IMR-90 (cell line): ENCODE measurements around the gene MEIS3. TPM values are rescaled to one million over a fixed set of nuclear protein-coding genes. Genes with fewer than 3 reads are reported as not detected.
A peak's percentile ranks its signal among the peaks of the same experiment; 100 is the strongest.

Source experiments
- ATAC-seq: fragments of 200-7000 bp; cut with Tn5 transposase; 2 replicates; pipeline ENCODE4 v1.9.1; 2020; ENCODE audit warnings: low read depth, mild to moderate bottlenecking, moderate library complexity
- BruUV-seq: library from RNA; stranded (reverse); fragments of 400-500 nt; replicated peaks from 2 replicates; lab custom pipeline; 2021; lab: Mats Ljungman, UMichigan
- CTCF ChIA-PET: fragments of 300-600 bp; formaldehyde crosslinking; extraction: SDS; loops from one replicate; lab custom pipeline; 2021; ENCODE audit warnings: antibody characterized with exemption; lab: Yijun Ruan, JAX
- POLR2A ChIA-PET: fragments of 300-600 bp; sonication (Branson Sonifier 250); formaldehyde crosslinking; loops from one replicate; lab custom pipeline; 2022; ENCODE audit warnings: antibody characterized with exemption; ENCODE audit not compliant: unreplicated experiment; lab: Charles Lee
- DNase-seq: peaks from one replicate; pipeline ENCODE4 v3.0.0; 2013
- H2AFZ ChIP-seq: replicated peaks from 2 replicates; pipeline ENCODE3; 2013; ENCODE audit warnings: low read length, mild to moderate bottlenecking; ENCODE audit not compliant: poor library complexity
- H2AK5ac ChIP-seq: 2 replicates; pipeline ENCODE4 v1.6.1; 2013; ENCODE audit warnings: low read depth, low read length, inconsistent platforms
- H2AK9ac ChIP-seq: replicated peaks from 2 replicates; pipeline ENCODE3; 2013; ENCODE audit warnings: mild to moderate bottlenecking, low read depth, low read length, moderate library complexity; ENCODE audit not compliant: poor library complexity
- H2BK120ac ChIP-seq: 2 replicates; pipeline ENCODE4 v1.6.1; 2013; ENCODE audit warnings: low read depth, low read length, inconsistent platforms
- H2BK15ac ChIP-seq: 3 replicates; pipeline ENCODE4 v1.6.1; 2013; ENCODE audit warnings: low read depth, low read length, inconsistent platforms
- H2BK20ac ChIP-seq: 2 replicates; pipeline ENCODE4 v1.6.1; 2013; ENCODE audit warnings: low read depth, mild to moderate bottlenecking, inconsistent platforms, low read length, moderate library complexity
- H2BK5ac ChIP-seq: 2 replicates; pipeline ENCODE4 v1.6.1; 2013; ENCODE audit warnings: mild to moderate bottlenecking, low read depth, low read length, inconsistent platforms; ENCODE audit not compliant: poor library complexity, severe bottlenecking
- H3K14ac ChIP-seq: replicated peaks from 2 replicates; pipeline ENCODE4 v1.6.1; 2013; ENCODE audit warnings: low read depth, low read length, inconsistent platforms
- H3K18ac ChIP-seq: 2 replicates; pipeline ENCODE4 v1.6.1; 2013; ENCODE audit warnings: low read depth, low read length, control low read depth
- H3K23ac ChIP-seq: 2 replicates; pipeline ENCODE4 v1.6.1; 2013; ENCODE audit warnings: low read depth, low read length, inconsistent platforms
- H3K27ac ChIP-seq: 2 replicates; pipeline ENCODE4 v1.5.1; 2013; ENCODE audit warnings: mild to moderate bottlenecking, control low read depth, low read length; ENCODE audit not compliant: insufficient read depth
- H3K27me3 ChIP-seq: 2 replicates; pipeline ENCODE4 v1.6.1; 2013; ENCODE audit warnings: low read length; ENCODE audit not compliant: control insufficient read depth, insufficient read depth
- H3K36me3 ChIP-seq: 2 replicates; pipeline ENCODE4 v1.6.1; 2013; ENCODE audit warnings: low read length, mixed read lengths; ENCODE audit not compliant: control insufficient read depth, insufficient read depth
- H3K4ac ChIP-seq: 2 replicates; pipeline ENCODE4 v1.6.1; 2013; ENCODE audit warnings: low read depth, low read length, inconsistent platforms
- H3K4me1 ChIP-seq: 2 replicates; pipeline ENCODE4 v1.6.1; 2013; ENCODE audit warnings: low read length, mixed read lengths; ENCODE audit not compliant: control insufficient read depth, insufficient read depth
- H3K4me2 ChIP-seq: 2 replicates; pipeline ENCODE4 v1.6.1; 2013; ENCODE audit warnings: low read depth, mild to moderate bottlenecking, control low read depth, low read length, moderate library complexity
- H3K4me3 ChIP-seq: 2 replicates; pipeline ENCODE4 v1.5.1; 2013; ENCODE audit warnings: low read depth, mild to moderate bottlenecking, control low read depth, low read length, moderate library complexity; ENCODE audit not compliant: insufficient read depth
- H3K56ac ChIP-seq: 2 replicates; pipeline ENCODE4 v1.6.1; 2013; ENCODE audit warnings: low read length, inconsistent platforms; ENCODE audit not compliant: insufficient read depth; ENCODE audit errors: extremely low read depth
- H3K79me1 ChIP-seq, 2 experiments: 2 replicates each; pipeline ENCODE4 v1.6.1; 2013; ENCODE audit warnings: low read length in 2 of 2, inconsistent platforms in 1 of 2, low read depth in 1 of 2
- H3K9ac ChIP-seq: 2 replicates; pipeline ENCODE4 v1.6.1; 2013; ENCODE audit warnings: low read depth, low read length, control low read depth
- H3K9me1 ChIP-seq: 2 replicates; pipeline ENCODE4 v1.6.1; 2013; ENCODE audit warnings: low read length, inconsistent platforms; ENCODE audit not compliant: insufficient read depth
- H3K9me3 ChIP-seq: 2 replicates; pipeline ENCODE4 v1.6.1; 2013; ENCODE audit warnings: low read length; ENCODE audit not compliant: control insufficient read depth, insufficient read depth
- H4K20me1 ChIP-seq: 2 replicates; pipeline ENCODE4 v1.6.1; 2013; ENCODE audit warnings: low read length, inconsistent platforms; ENCODE audit not compliant: insufficient read depth
- H4K5ac ChIP-seq: 2 replicates; pipeline ENCODE4 v1.6.1; 2013; ENCODE audit warnings: mild to moderate bottlenecking, low read depth, low read length, control low read depth
- H4K8ac ChIP-seq, 2 experiments: 2 replicates each; pipeline ENCODE4 v1.6.1; 2013; ENCODE audit warnings: low read depth in 2 of 2, low read length in 2 of 2, control low read depth in 1 of 2, inconsistent platforms in 1 of 2
- H4K91ac ChIP-seq: 2 replicates; pipeline ENCODE4 v1.6.1; 2013; ENCODE audit warnings: low read depth, low read length, inconsistent platforms; ENCODE audit not compliant: insufficient read depth
- CEBPB ChIP-seq: IDR thresholded peaks from 2 replicates; pipeline ENCODE4 v1.6.1; 2012; ENCODE audit warnings: low read depth, low read length, improper control_type of control experiment
- MAFK ChIP-seq: IDR thresholded peaks from 2 replicates; pipeline ENCODE4 v1.6.1; 2012; ENCODE audit warnings: low read depth, low read length, improper control_type of control experiment
- NFE2L2 ChIP-seq: fragments of 150-350 bp; IDR thresholded peaks from 2 replicates; pipeline ENCODE4 v1.6.1; 2016; ENCODE audit warnings: low read depth, mild to moderate bottlenecking, low read length
- WGBS, 2 experiments: methylation state at CpG; one replicate each; pipeline versions ENCODE4 v1.1.5 to v1.1.7; 2013; ENCODE audit warnings: missing lambda C conversion rate in 2 of 2; ENCODE audit not compliant: insufficient read length in 1 of 2; ENCODE audit errors: extremely low coverage in 2 of 2; 5-methylcytosine and 5-hydroxymethylcytosine counted together
- dilution Hi-C: fragments of 300-500 bp; cut with HindIII; formaldehyde crosslinking; loops from one replicate; pipeline ENCODE4 v1.14.3; 2018; ENCODE audit warnings: low sequenced_read_pairs; ENCODE audit not compliant: unreplicated experiment
- in situ Hi-C: fragments of 300-500 bp; cut with MboI; formaldehyde crosslinking; loops from 3 replicates; pipeline ENCODE4 v1.14.3; 2019; ENCODE audit warnings: low sequenced_read_pairs, inconsistent platforms, mixed read lengths
- intact Hi-C: fragments of 100-400 bp; cut with micrococcal nuclease; formaldehyde crosslinking; loops from 2 replicates; pipeline ENCODE4 v1.10.0; 2022
- polyA plus RNA-seq, 3 experiments: library from polyadenylated mRNA; depleted of rRNA; stranded (reverse); fragments of >200 nt; gene quantifications; 2 replicates each; pipeline ENCODE4 v1.2.3, GENCODE V29; 2012; ENCODE audit warnings: low replicate concordance in 1 of 3
- total RNA-seq: library from RNA; depleted of rRNA; stranded (reverse); fragments of >200 nt; gene quantifications from 2 replicates; pipeline ENCODE4 v1.2.3, GENCODE V29; 2012

The MEIS3 gene
- total and polyA plus RNA-seq, 2 of the 4 experiments (the other 2 are of a cell fraction) = 32.4 to 33.0 TPM

DNA sequence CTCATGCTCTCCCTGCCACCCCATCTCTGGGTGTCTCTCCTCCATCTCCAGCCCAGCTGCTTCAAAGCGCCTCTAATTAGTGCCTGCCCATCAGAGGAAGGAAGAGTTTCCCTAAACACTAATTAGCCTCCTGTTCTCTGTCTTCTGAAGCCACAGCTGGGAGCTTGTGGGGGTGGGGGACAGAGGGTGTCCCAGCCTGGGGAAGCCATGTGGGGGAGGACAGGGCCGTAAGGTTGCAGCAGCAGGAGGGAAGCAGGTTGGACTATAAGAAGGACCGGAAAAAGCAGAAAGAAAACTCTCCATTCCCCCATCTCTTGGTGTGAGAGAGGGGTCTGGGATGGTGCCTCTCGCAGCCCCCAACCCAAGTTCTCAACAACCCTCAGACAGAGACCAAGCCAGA lies 26.2 kb upstream of the MEIS3 start:
- in situ Hi-C loops = no loop called here
- Histone ChIP-seq H3K4me1 (peaks cover 2% of the 10 kb centered on the region; the same call in 1 of the 2 replicates), H3K23ac (0 out of 2 replicates have a peak overlapping the region, but pooled peaks have one; percentile 59), H3K36me3 (no peaks in the 10 kb centered on the region), H3K27ac (no peak overlapping the region), H2BK15ac (no peak overlapping the region), H4K20me1 (no peaks in the 10 kb centered on the region), H3K4me2 (no peak overlapping the region), H3K56ac (no peak overlapping the region), H3K4me3 (no peak overlapping the region), H3K9ac (no peak overlapping the region), H2AK5ac (no peak overlapping the region), H3K18ac (no peak overlapping the region), H3K27me3 (peaks cover 75% of the 10 kb centered on the region), H4K91ac (no peak overlapping the region), H2AFZ (no peak overlapping the region), H3K14ac (no peak overlapping the region), H3K79me1 (no peaks in the 10 kb centered on the region), H4K8ac (no peak overlapping the region), H3K4ac (no peak overlapping the region), H2AK9ac (no peak overlapping the region), H4K5ac (no peak overlapping the region), H2BK20ac (no peak overlapping the region), H2BK120ac (no peak overlapping the region), H3K9me3 (peaks cover 6% of the 10 kb centered on the region; the same call in 1 of the 2 replicates), H2BK5ac (no peak overlapping the region), H3K9me1 (no peaks in the 10 kb centered on the region)
- dilution Hi-C loops = no loop called here
- no CpG with 5 or more reads among the region's 4 CpGs for WGBS, 2 experiments
- DNase-seq = no peak
- intact Hi-C loops = no loop called here
- POLR2A ChIA-PET = no interaction called here
- CTCF ChIA-PET = interaction anchor here (0.9 kb wide), 1 partner anchor 9 kb away, joined by 3 read pairs; no protein-coding TSS in a partner anchor
- ATAC-seq = no peak
- TF ChIP-seq NFE2L2 (no peak), MAFK (no peak), CEBPB (no peak)
- BruUV-seq = no TSS peak
